Fibroblast of skin of right biceps (primary cell): Measurements from ENCODE around the gene RTF2.
A peak's percentile ranks its signal among the peaks of the same experiment; 100 is the strongest.
"Not testable (repeated sequence)": the region's sequence is repeated elsewhere in the genome, so short reads cannot be mapped to it uniquely, and the experiment has no call there.

Source experiments
- DNase-seq: peaks from one replicate; pipeline ENCODE4 v3.0.0-alpha.2; 2013

RTF2 gene

GRCh38 chr20:56554869-56555268, 86.4 kb downstream of the RTF2 start:
- DNase-seq, result peak; percentile 98

GRCh38 chr20:56558968-56559367, 90.5 kb downstream of the RTF2 start:
- no peak for DNase-seq

GRCh38 chr20:56564526-56564925, 96.1 kb downstream of the RTF2 start:
- not testable (repeated sequence) for DNase-seq

GRCh38 chr20:56565511-56565910, 97.1 kb downstream of the RTF2 start:
- DNase-seq, result no peak

GRCh38 chr20:56566621-56567020, 98.2 kb downstream of the RTF2 start:
- no peak for DNase-seq
